Caco-2 (cell line): Measurements from ENCODE around the gene SPAG4. TPM values are rescaled to one million over a fixed set of nuclear protein-coding genes. Genes with fewer than 3 reads are reported as not detected.

Experiments used
- BruUV-seq: library from RNA; stranded (reverse); fragments of 400-500 nt; replicated peaks from 2 replicates; lab custom pipeline; 2021; lab: Mats Ljungman, UMichigan
- CTCF ChIA-PET: fragments of 300-600 bp; sonication (Branson Sonifier 250); formaldehyde crosslinking; loops from one replicate; lab custom pipeline; 2022; ENCODE audit warnings: antibody characterized with exemption; lab: Charles Lee
- POLR2A ChIA-PET: fragments of 300-600 bp; sonication (Branson Sonifier 250); formaldehyde crosslinking; loops from one replicate; lab custom pipeline; 2022; ENCODE audit warnings: antibody characterized with exemption; lab: Charles Lee
- DNase-seq, 2 experiments: peaks; one replicate each; pipeline versions ENCODE4 v3.0.0 to v3.0.0-alpha.2; 2020 to 2022
- H3K27me3 ChIP-seq: replicated peaks from 2 replicates; pipeline ENCODE4 v1.6.0; 2011; ENCODE audit warnings: low read length; ENCODE audit not compliant: control insufficient read depth, insufficient read depth
- H3K36me3 ChIP-seq: 2 replicates; pipeline ENCODE4 v1.5.1; 2011; ENCODE audit warnings: low read length; ENCODE audit not compliant: control insufficient read depth, insufficient read depth
- H3K4me1 ChIP-seq: fragments of 250-450 bp; sonication (Bioruptor Pico); 2 replicates; pipeline ENCODE4 v1.5.1; 2020; ENCODE audit warnings: mild to moderate bottlenecking
- H3K4me3 ChIP-seq: 2 replicates; pipeline ENCODE4 v1.5.1; 2011; ENCODE audit warnings: low read depth, mild to moderate bottlenecking, control low read depth, low read length
- H3K9me3 ChIP-seq: fragments of 250-450 bp; sonication (Bioruptor Pico); 2 replicates; pipeline ENCODE4 v1.5.1; 2020; ENCODE audit warnings: mild to moderate bottlenecking, moderate library complexity
- H3K27ac Mint-ChIP-seq: one replicate; pipeline ENCODE4 v1.8.0; 2022; ENCODE audit warnings: mixed read lengths; ENCODE audit not compliant: unreplicated experiment
- H3K27me3 Mint-ChIP-seq: one replicate; pipeline ENCODE4 v1.8.0; 2022; ENCODE audit warnings: mixed read lengths; ENCODE audit not compliant: insufficient read depth, unreplicated experiment
- H3K36me3 Mint-ChIP-seq: one replicate; pipeline ENCODE4 v1.8.0; 2022; ENCODE audit warnings: mild to moderate bottlenecking, mixed read lengths; ENCODE audit not compliant: insufficient read depth, unreplicated experiment
- H3K4me1 Mint-ChIP-seq: one replicate; pipeline ENCODE4 v1.8.0; 2022; ENCODE audit warnings: low read depth, mixed read lengths; ENCODE audit not compliant: unreplicated experiment
- H3K4me3 Mint-ChIP-seq: one replicate; pipeline ENCODE4 v1.8.0; 2022; ENCODE audit warnings: mild to moderate bottlenecking, moderate library complexity, mixed read lengths; ENCODE audit not compliant: unreplicated experiment
- H3K9me3 Mint-ChIP-seq: one replicate; pipeline ENCODE4 v1.8.0; 2022; ENCODE audit warnings: mixed read lengths; ENCODE audit not compliant: unreplicated experiment
- CTCF ChIP-seq, 2 experiments: fragments of 200-600 bp in 1 of 2; IDR thresholded peaks; 1 replicate in 1 of 2; 2 replicates in 1 of 2; pipeline versions ENCODE4 v1.5.1 to v1.8.0; 2011 to 2022; ENCODE audit warnings: antibody characterized with exemption in 1 of 2, control low read depth in 1 of 2, inconsistent platforms in 1 of 2, low read depth in 1 of 2, low read length in 1 of 2, mild to moderate bottlenecking in 1 of 2, moderate library complexity in 1 of 2; ENCODE audit not compliant: insufficient read depth in 1 of 2, severe bottlenecking in 1 of 2, unreplicated experiment in 1 of 2
- intact Hi-C: fragments of 100-400 bp; cut with micrococcal nuclease; formaldehyde crosslinking; loops from one replicate; pipeline ENCODE4 v1.10.0; 2022; ENCODE audit not compliant: unreplicated experiment
- total RNA-seq: library from RNA; stranded (reverse); gene quantifications from 2 replicates; pipeline ENCODE4 v1.2.3, GENCODE V29; 2022

Gene SPAG4
- total RNA-seq, 1 experiment from 2014 or later = 5.4 TPM

GRCh38 chr20:35643045-35643444 lies 27.4 kb downstream of the SPAG4 start:
- CTCF ChIA-PET = no interaction called here
- Mint-ChIP-seq H3K36me3 (peaks cover 77% of the 10 kb centered on the region), H3K4me3 (no peak overlapping the region), H3K4me1 (peaks cover 17% of the 10 kb centered on the region), H3K9me3 (no peaks in the 10 kb centered on the region), H3K27me3 (no peaks in the 10 kb centered on the region), H3K27ac (peak overlapping the region; percentile 22)
- H3K4me1 ChIP-seq = no peaks in the 10 kb centered on the region; the same call in 1 of the 2 replicates
- no peaks in the 10 kb centered on the region for H3K9me3 ChIP-seq
- no peak for DNase-seq
- H3K27me3 ChIP-seq = no peaks in the 10 kb centered on the region
- POLR2A ChIA-PET = no interaction called here
- intact Hi-C loops = no loop called here
- BruUV-seq = no TSS peak
- no peak overlapping the region for H3K4me3 ChIP-seq
- H3K36me3 ChIP-seq = peaks cover 1% of the 10 kb centered on the region; the same call in 1 of the 2 replicates
- no peak for TF ChIP-seq CTCF (IDR thresholded peaks at IDR 0.05; ENCODE audit: insufficient read depth in 1 of 2, low read depth in 1 of 2, low read length in 1 of 2, severe bottlenecking in 1 of 2, unreplicated experiment in 1 of 2)

- peaks cover 12% of the 10 kb centered on the region for H3K4me1 Mint-ChIP-seq
- no peak for TF ChIP-seq CTCF (IDR thresholded peaks at IDR 0.05; ENCODE audit: insufficient read depth in 1 of 2, low read depth in 1 of 2, low read length in 1 of 2, severe bottlenecking in 1 of 2, unreplicated experiment in 1 of 2)
- H3K9me3 ChIP-seq = no peaks in the 10 kb centered on the region
- no peak overlapping the region for H3K4me3 ChIP-seq
- intact Hi-C loops = no loop called here
- no peaks in the 10 kb centered on the region for H3K27me3 ChIP-seq
- no peaks in the 10 kb centered on the region for H3K4me1 ChIP-seq
- ChIA-PET POLR2A (interaction anchor here (1.0 to 1.1 kb wide), 2 partner anchors 19 to 310 kb away, joined by 3 read pairs; partner anchors contain the start of gene SCAND1), CTCF (no interaction called here)
- no TSS peak for BruUV-seq
- no peak overlapping the region for H3K4me3 Mint-ChIP-seq
- no peaks in the 10 kb centered on the region for H3K27me3 Mint-ChIP-seq
- H3K36me3 Mint-ChIP-seq = peaks cover 88% of the 10 kb centered on the region
- no peaks in the 10 kb centered on the region for H3K9me3 Mint-ChIP-seq
- no peak overlapping the region for H3K27ac Mint-ChIP-seq
- no peaks in the 10 kb centered on the region; the same call in 1 of the 2 replicates for H3K36me3 ChIP-seq
- DNase-seq = no peak
Observed at GRCh38 chr20:35644806-35645205, 29.2 kb downstream of the SPAG4 start.

GRCh38 chr20:35648836-35649235 lies 33.2 kb downstream of the SPAG4 start:
- no peaks in the 10 kb centered on the region for H3K9me3 Mint-ChIP-seq

More at GRCh38 chr20:35648836-35649235, 33.2 kb downstream of the SPAG4 start:
- TF ChIP-seq CTCF (IDR thresholded peaks at IDR 0.05; ENCODE audit: insufficient read depth in 1 of 2, low read depth in 1 of 2, low read length in 1 of 2, severe bottlenecking in 1 of 2, unreplicated experiment in 1 of 2) = no peak
- H3K9me3 ChIP-seq = no peaks in the 10 kb centered on the region
- DNase-seq = no peak
- H3K27me3 ChIP-seq = no peaks in the 10 kb centered on the region
- Mint-ChIP-seq H3K27me3 (no peaks in the 10 kb centered on the region), H3K4me3 (no peak overlapping the region), H3K36me3 (peaks cover 56% of the 10 kb centered on the region), H3K4me1 (peaks cover 6% of the 10 kb centered on the region), H3K27ac (no peak overlapping the region)
- ChIA-PET POLR2A (interaction anchor here (1.2 kb wide), 1 partner anchor 51 kb away, joined by 8 read pairs; the partner anchor contains the start of genes NFS1 and ROMO1), CTCF (no interaction called here)
- H3K4me3 ChIP-seq = no peak overlapping the region
- peaks cover 4% of the 10 kb centered on the region for H3K36me3 ChIP-seq
- BruUV-seq = no TSS peak
- intact Hi-C loops = no loop called here
- H3K4me1 ChIP-seq = no peaks in the 10 kb centered on the region
